PC-3 (cell line): ENCODE data around the gene MEX3A.

Experiments
- EZH2 ChIP-seq: fragments of 300-600 bp; sonication (generic); IDR thresholded peaks from one replicate; pipeline ENCODE4 v1.6.1; 2017; ENCODE audit warnings: antibody characterized with exemption, mild to moderate bottlenecking, low read length; ENCODE audit not compliant: unreplicated experiment
- TF ChIP-seq, protein P1 (sequence below): fragments of 300-600 bp; sonication (generic); conservative IDR thresholded peaks from 2 replicates; pipeline ENCODE4 v1.5.1; 2017; ENCODE audit warnings: antibody characterized with exemption, low read depth, mild to moderate bottlenecking, low read length

GRCh38 chr1:156110252-156110651 lies 28.0 kb upstream of the MEX3A start:
- TF ChIP-seq, protein P1, sequence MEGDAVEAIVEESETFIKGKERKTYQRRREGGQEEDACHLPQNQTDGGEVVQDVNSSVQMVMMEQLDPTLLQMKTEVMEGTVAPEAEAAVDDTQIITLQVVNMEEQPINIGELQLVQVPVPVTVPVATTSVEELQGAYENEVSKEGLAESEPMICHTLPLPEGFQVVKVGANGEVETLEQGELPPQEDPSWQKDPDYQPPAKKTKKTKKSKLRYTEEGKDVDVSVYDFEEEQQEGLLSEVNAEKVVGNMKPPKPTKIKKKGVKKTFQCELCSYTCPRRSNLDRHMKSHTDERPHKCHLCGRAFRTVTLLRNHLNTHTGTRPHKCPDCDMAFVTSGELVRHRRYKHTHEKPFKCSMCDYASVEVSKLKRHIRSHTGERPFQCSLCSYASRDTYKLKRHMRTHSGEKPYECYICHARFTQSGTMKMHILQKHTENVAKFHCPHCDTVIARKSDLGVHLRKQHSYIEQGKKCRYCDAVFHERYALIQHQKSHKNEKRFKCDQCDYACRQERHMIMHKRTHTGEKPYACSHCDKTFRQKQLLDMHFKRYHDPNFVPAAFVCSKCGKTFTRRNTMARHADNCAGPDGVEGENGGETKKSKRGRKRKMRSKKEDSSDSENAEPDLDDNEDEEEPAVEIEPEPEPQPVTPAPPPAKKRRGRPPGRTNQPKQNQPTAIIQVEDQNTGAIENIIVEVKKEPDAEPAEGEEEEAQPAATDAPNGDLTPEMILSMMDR, result no peak
- TF ChIP-seq EZH2, result no peak
